Stimulated activated CD8-positive, alpha-beta memory T cell treated with anti-CD3 and anti-CD28 coated beads, Interleukin-7, amount 100 ng/mL, for 4 hours (primary cell): Measurements from ENCODE around the gene COLGALT1.
"Not testable (repeated sequence)": the region's sequence is repeated elsewhere in the genome, so short reads cannot be mapped to it uniquely, and the experiment has no call there.

Source experiments
- DNase-seq, 2 donors: peaks; one replicate each; pipeline ENCODE4 v3.0.0-alpha.2; 2020; ENCODE audit warnings: low read depth in 2 of 2

The COLGALT1 gene

GRCh38 chr19:17555480-17555928 lies at the start of gene COLGALT1:
Gene COLGALT1, plus strand, starts transcription at chr19:17555649. Its CDS starts 65 bp downstream, at chr19:17555714.
- DNase-seq: peak; percentile 98 to 99

GRCh38 chr19:17506745-17507144 lies 48.7 kb upstream of the COLGALT1 start:
- no peak for DNase-seq

- DNase-seq: not testable (repeated sequence)
Observed at GRCh38 chr19:17508558-17508933, 46.9 kb upstream of the COLGALT1 start.

GRCh38 chr19:17510220-17510993 lies 45.0 kb upstream of the COLGALT1 start:
- no peak for DNase-seq

GRCh38 chr19:17511724-17512573 lies 43.5 kb upstream of the COLGALT1 start:
- DNase-seq: peak; percentile 78 to 79

- DNase-seq: no peak
Observed at GRCh38 chr19:17512574-17512939, 42.9 kb upstream of the COLGALT1 start.

- no peak for DNase-seq
Observed at GRCh38 chr19:17515408-17516149, 39.9 kb upstream of the COLGALT1 start.

- DNase-seq: no peak
Observed at GRCh38 chr19:17517898-17518297, 37.6 kb upstream of the COLGALT1 start.

GRCh38 chr19:17518654-17519053 lies 36.8 kb upstream of the COLGALT1 start:
- not testable (repeated sequence) for DNase-seq

GRCh38 chr19:17519967-17520366 lies 35.5 kb upstream of the COLGALT1 start:
- no peak for DNase-seq

GRCh38 chr19:17520865-17521264 lies 34.6 kb upstream of the COLGALT1 start:
- DNase-seq: no peak

GRCh38 chr19:17522988-17523872 lies 32.2 kb upstream of the COLGALT1 start:
- peak; percentile 25 to 41 for DNase-seq

- DNase-seq: no peak
Observed at GRCh38 chr19:17524651-17525050, 30.8 kb upstream of the COLGALT1 start.

- no peak for DNase-seq
Observed at GRCh38 chr19:17525141-17525540, 30.3 kb upstream of the COLGALT1 start.

- no peak for DNase-seq
Observed at GRCh38 chr19:17526922-17527321, 28.5 kb upstream of the COLGALT1 start.

- DNase-seq: no peak
Observed at GRCh38 chr19:17527326-17527725, 28.1 kb upstream of the COLGALT1 start.

- DNase-seq: no peak
Observed at GRCh38 chr19:17528610-17529009, 26.8 kb upstream of the COLGALT1 start.

- DNase-seq: no peak
Observed at GRCh38 chr19:17529239-17530158, 25.9 kb upstream of the COLGALT1 start.

GRCh38 chr19:17530586-17530985 lies 24.9 kb upstream of the COLGALT1 start:
- DNase-seq: no peak

- no peak for DNase-seq
Observed at GRCh38 chr19:17532116-17532515, 23.3 kb upstream of the COLGALT1 start.
